Endothelial cell of umbilical vein (primary cell): ENCODE data around the gene SPATS2L. TPM values are rescaled to one million over a fixed set of nuclear protein-coding genes. Genes with fewer than 3 reads are reported as not detected.

Source experiments
- BruUV-seq: library from RNA; stranded (reverse); fragments of 400-500 nt; replicated peaks from 2 replicates; lab custom pipeline; 2021; lab: Mats Ljungman, UMichigan
- CTCF ChIA-PET: fragments of 300-600, 350-600 bp; sonication (Branson Sonifier 250); formaldehyde crosslinking; loops from one replicate; lab custom pipeline; 2021; ENCODE audit warnings: antibody characterized with exemption, inconsistent platforms; lab: Charles Lee
- POLR2A ChIA-PET: fragments of 300-600, 350-600 bp; sonication (Branson Sonifier 250); formaldehyde crosslinking; loops from one replicate; lab custom pipeline; 2021; ENCODE audit warnings: antibody characterized with exemption, inconsistent platforms; lab: Charles Lee
- DNase-seq: peaks from one replicate; pipeline ENCODE4 v3.0.0-alpha.2; 2011; ENCODE audit warnings: low read depth, low spot score
- FAIRE-seq: peaks from 2 replicates; lab custom pipeline; 2011; peaks lifted over from hg19 to GRCh38; lab: Jason Lieb, UNC
- H2AFZ ChIP-seq: 2 replicates; pipeline ENCODE4 v1.6.0; 2012; ENCODE audit warnings: low read depth, low read length, control low read depth, inconsistent platforms
- H3K27ac ChIP-seq: 2 replicates; pipeline ENCODE4 v1.5.1; 2011; ENCODE audit warnings: low read depth, mild to moderate bottlenecking, control low read depth, low read length, moderate library complexity; ENCODE audit not compliant: insufficient read depth
- H3K27me3 ChIP-seq, 2 experiments: 2 replicates each; pipeline versions ENCODE4 v1.6.0 to v1.6.1; 2011; ENCODE audit warnings: low read length in 2 of 2, mixed read lengths in 1 of 2; ENCODE audit not compliant: control insufficient read depth in 2 of 2, insufficient read depth in 2 of 2
- H3K36me3 ChIP-seq, 2 experiments: 2 replicates in 1 of 2; 3 replicates in 1 of 2; pipeline ENCODE4 v1.5.1; 2011; ENCODE audit warnings: low read length in 2 of 2, mild to moderate bottlenecking in 1 of 2, moderate library complexity in 1 of 2; ENCODE audit not compliant: control insufficient read depth in 2 of 2, insufficient read depth in 2 of 2; ENCODE audit errors: extremely low read depth in 1 of 2
- H3K4me1 ChIP-seq: 3 replicates; pipeline ENCODE4 v1.5.1; 2011; ENCODE audit warnings: mild to moderate bottlenecking, low read length; ENCODE audit not compliant: control insufficient read depth, insufficient read depth; ENCODE audit errors: extremely low read depth
- H3K4me2 ChIP-seq: 2 replicates; pipeline ENCODE4 v1.6.1; 2011; ENCODE audit warnings: low read length, control low read depth, mixed read lengths; ENCODE audit not compliant: insufficient read depth
- H3K4me3 ChIP-seq, 3 experiments: fragments of 200-600 bp in 1 of 3; sonication (generic), shearing (Covaris generic) in 1 of 3; replicated peaks in 1 of 3; 2 replicates each; pipeline ENCODE4 v1.5.1; 2011 to 2016; ENCODE audit warnings: control low read depth in 3 of 3, low read length in 3 of 3, mild to moderate bottlenecking in 2 of 3, inconsistent platforms in 1 of 3, low read depth in 1 of 3, moderate library complexity in 1 of 3; ENCODE audit not compliant: insufficient read depth in 1 of 3
- H3K79me2 ChIP-seq: 2 replicates; pipeline ENCODE4 v1.6.0; 2012; ENCODE audit warnings: low read length, inconsistent platforms; ENCODE audit not compliant: control insufficient read depth, insufficient read depth
- H3K9ac ChIP-seq: replicated peaks from 2 replicates; pipeline ENCODE3; 2011; ENCODE audit warnings: low read length, control low read depth; ENCODE audit not compliant: insufficient read depth; ENCODE audit errors: extremely low read depth
- H3K9me1 ChIP-seq: replicated peaks from 3 replicates; pipeline ENCODE4 v1.6.0; 2011; ENCODE audit warnings: mild to moderate bottlenecking, low read length; ENCODE audit not compliant: control insufficient read depth, insufficient read depth; ENCODE audit errors: extremely low read depth
- H3K9me3 ChIP-seq: replicated peaks from 2 replicates; pipeline ENCODE4 v1.5.1; 2012; ENCODE audit warnings: low read length, inconsistent platforms; ENCODE audit not compliant: control insufficient read depth, insufficient read depth
- H4K20me1 ChIP-seq: replicated peaks from 2 replicates; pipeline ENCODE3; 2011; ENCODE audit warnings: mild to moderate bottlenecking, low read length; ENCODE audit not compliant: control insufficient read depth, insufficient read depth; ENCODE audit errors: extremely low read depth
- EZH2 ChIP-seq: IDR thresholded peaks from 2 replicates; pipeline ENCODE4 v1.6.1; 2012; ENCODE audit warnings: borderline replicate concordance, low read depth, mild to moderate bottlenecking, moderate library complexity, low read length, inconsistent platforms; ENCODE audit not compliant: severe bottlenecking
- FOS ChIP-seq: IDR thresholded peaks from 2 replicates; pipeline ENCODE4 v1.6.1; 2011; ENCODE audit warnings: mild to moderate bottlenecking, low read length, moderate library complexity, borderline replicate concordance; ENCODE audit not compliant: insufficient read depth
- GATA2 ChIP-seq: IDR thresholded peaks from 2 replicates; pipeline ENCODE4 v1.7.0; 2011; ENCODE audit warnings: low read depth, mild to moderate bottlenecking, moderate library complexity, mixed read lengths, low read length; ENCODE audit not compliant: insufficient read length, insufficient read depth
- JUN ChIP-seq: IDR thresholded peaks from 2 replicates; pipeline ENCODE4 v1.6.1; 2011; ENCODE audit warnings: borderline replicate concordance, low read depth; ENCODE audit not compliant: insufficient read length, insufficient read depth
- MYC ChIP-seq: IDR thresholded peaks from one replicate; pipeline ENCODE4 v1.6.1; 2011; ENCODE audit warnings: mild to moderate bottlenecking, low read depth, low read length
- POLR2A ChIP-seq: IDR thresholded peaks from 2 replicates; pipeline ENCODE4 v1.6.1; 2012; ENCODE audit warnings: low read depth, mild to moderate bottlenecking, control low read depth, low read length
- POLR2AphosphoS5 ChIP-seq: IDR thresholded peaks from 2 replicates; pipeline ENCODE4 v1.6.1; 2012; ENCODE audit warnings: low read depth, mild to moderate bottlenecking, control low read depth, low read length, moderate library complexity; ENCODE audit not compliant: insufficient read depth
- dilution Hi-C: fragments of 300-500 bp; cut with MboI; formaldehyde crosslinking; loops from one replicate; pipeline ENCODE4 v1.15.0; 2019; ENCODE audit warnings: low sequenced_read_pairs; ENCODE audit not compliant: extremely low pct_ligation_motif_present
- intact Hi-C: fragments of 100-400 bp; cut with micrococcal nuclease; formaldehyde crosslinking; loops from one replicate; pipeline ENCODE4 v1.10.0; 2022
- polyA plus RNA-seq, 4 experiments: library from polyadenylated mRNA; depleted of rRNA in 3 of 4; stranded (reverse) in 3 of 4; unstranded in 1 of 4; fragments of >200 nt; gene quantifications; 2 replicates each; pipeline versions ENCODE4 v1.2.1 to v1.2.3, GENCODE V29; 2011 to 2012; ENCODE audit warnings: missing spikeins in 1 of 4
- total RNA-seq: library from RNA; stranded (reverse); gene quantifications from 2 replicates; pipeline ENCODE4 v1.2.3, GENCODE V29; 2021
- TF ChIP-seq, protein P1 (sequence below), 2 donors: IDR thresholded peaks; 1 replicate in 1 of 2; 2 replicates in 1 of 2; pipeline ENCODE4 v1.5.1; 2011; ENCODE audit warnings: low read length in 2 of 2, mild to moderate bottlenecking in 2 of 2, moderate library complexity in 2 of 2, control low read depth in 1 of 2, inconsistent platforms in 1 of 2, low read depth in 1 of 2; ENCODE audit not compliant: insufficient read depth in 1 of 2; ENCODE audit errors: extremely low read depth in 1 of 2
- TF ChIP-seq, protein P2 (sequence below): IDR thresholded peaks from 2 replicates; pipeline ENCODE4 v1.6.1; 2011; ENCODE audit not compliant: insufficient read depth, insufficient read length

SPATS2L gene
- total and polyA plus RNA-seq, 2 donors (not counting 3 experiments of a cell fraction or from before 2014, with no cell fraction given): 29.1 to 72.9 TPM

DNA sequence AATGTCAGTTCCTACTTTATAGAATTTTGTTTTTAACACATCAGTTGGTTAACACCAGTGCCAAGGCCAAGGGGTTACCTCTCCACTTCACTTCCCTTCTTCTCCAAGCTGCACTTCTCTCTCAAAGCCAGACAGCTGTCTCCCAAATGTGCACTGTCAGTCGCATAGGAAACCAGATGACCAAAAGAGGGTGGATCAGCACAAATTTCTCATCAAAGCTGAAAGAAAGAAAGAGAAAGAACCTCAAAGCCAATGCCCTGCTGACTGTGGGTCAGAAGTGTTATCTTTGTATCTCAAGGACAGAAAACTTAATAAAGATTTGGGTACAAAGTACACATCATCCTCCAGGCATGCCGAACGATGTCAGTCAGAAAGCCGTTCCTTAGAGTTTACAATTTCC is 32.2 kb downstream of the SPATS2L start:
- no TSS peak for BruUV-seq
- Histone ChIP-seq H4K20me1 (no peaks in the 10 kb centered on the region), H2AFZ (no peak overlapping the region), H3K9ac (no peak overlapping the region), H3K79me2 (peaks cover 20% of the 10 kb centered on the region), H3K4me2 (no peak overlapping the region), H3K36me3 (no peaks in the 10 kb centered on the region), H3K4me1 (peaks cover 11% of the 10 kb centered on the region), H3K27ac (no peak overlapping the region), H3K4me3 (no peak overlapping the region), H3K27me3 (no peaks in the 10 kb centered on the region), H3K9me1 (no peaks in the 10 kb centered on the region), H3K9me3 (no peaks in the 10 kb centered on the region)
- intact Hi-C loops: no loop called here
- dilution Hi-C loops: no loop called here
- TF ChIP-seq FOS: no peak
- TF ChIP-seq EZH2: no peak
- TF ChIP-seq GATA2: no peak
- no peak for TF ChIP-seq POLR2AphosphoS5
- TF ChIP-seq MYC: no peak
- no peak for TF ChIP-seq JUN
- TF ChIP-seq, protein P1, sequence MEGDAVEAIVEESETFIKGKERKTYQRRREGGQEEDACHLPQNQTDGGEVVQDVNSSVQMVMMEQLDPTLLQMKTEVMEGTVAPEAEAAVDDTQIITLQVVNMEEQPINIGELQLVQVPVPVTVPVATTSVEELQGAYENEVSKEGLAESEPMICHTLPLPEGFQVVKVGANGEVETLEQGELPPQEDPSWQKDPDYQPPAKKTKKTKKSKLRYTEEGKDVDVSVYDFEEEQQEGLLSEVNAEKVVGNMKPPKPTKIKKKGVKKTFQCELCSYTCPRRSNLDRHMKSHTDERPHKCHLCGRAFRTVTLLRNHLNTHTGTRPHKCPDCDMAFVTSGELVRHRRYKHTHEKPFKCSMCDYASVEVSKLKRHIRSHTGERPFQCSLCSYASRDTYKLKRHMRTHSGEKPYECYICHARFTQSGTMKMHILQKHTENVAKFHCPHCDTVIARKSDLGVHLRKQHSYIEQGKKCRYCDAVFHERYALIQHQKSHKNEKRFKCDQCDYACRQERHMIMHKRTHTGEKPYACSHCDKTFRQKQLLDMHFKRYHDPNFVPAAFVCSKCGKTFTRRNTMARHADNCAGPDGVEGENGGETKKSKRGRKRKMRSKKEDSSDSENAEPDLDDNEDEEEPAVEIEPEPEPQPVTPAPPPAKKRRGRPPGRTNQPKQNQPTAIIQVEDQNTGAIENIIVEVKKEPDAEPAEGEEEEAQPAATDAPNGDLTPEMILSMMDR (IDR thresholded peaks at IDR 0.05; ENCODE audit: extremely low read depth in 1 of 2, insufficient read depth in 1 of 2, low read depth in 1 of 2, low read length in 2 of 2): no peak
- TF ChIP-seq, protein P2, sequence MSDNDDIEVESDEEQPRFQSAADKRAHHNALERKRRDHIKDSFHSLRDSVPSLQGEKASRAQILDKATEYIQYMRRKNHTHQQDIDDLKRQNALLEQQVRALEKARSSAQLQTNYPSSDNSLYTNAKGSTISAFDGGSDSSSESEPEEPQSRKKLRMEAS: no peak
- no peak for TF ChIP-seq POLR2A
- FAIRE-seq: no peak
- ChIA-PET POLR2A (no interaction called here), CTCF (interaction anchor here (1.1 kb wide), 1 partner anchor 142 kb away, joined by 3 read pairs; no protein-coding TSS in a partner anchor)
- DNase-seq: no peak
